Gastroesophageal sphincter (tissue), 4 donors: ENCODE data around the gene MT1B. TPM values are rescaled to one million over a fixed set of nuclear protein-coding genes. Genes with fewer than 3 reads are reported as not detected.
"Not testable (repeated sequence)": the region's sequence is repeated elsewhere in the genome, so short reads cannot be mapped to it uniquely, and the experiment has no call there.

Experiments used
- ATAC-seq: fragments of 150-250 bp; one replicate; pipeline ENCODE4 v1.9.1; 2016; ENCODE audit warnings: mild to moderate bottlenecking, moderate library complexity
- H3K27ac ChIP-seq, 4 donors: fragments of 200-600 bp; sonication (generic) in 3 of 4; 1 replicate in 3 of 4; 2 replicates in 1 of 4; pipeline ENCODE4 v1.5.1; 2016 to 2019
- H3K27me3 ChIP-seq: fragments of 200-600 bp; sonication (generic); one replicate; pipeline ENCODE4 v1.5.1; 2019
- H3K36me3 ChIP-seq, 2 donors: fragments of 200-600 bp; sonication (generic); one replicate each; pipeline ENCODE4 v1.5.1; 2019; ENCODE audit warnings: control low read depth in 1 of 2
- H3K4me1 ChIP-seq, 3 donors: fragments of 200-600 bp; sonication (generic); 1 replicate in 2 of 3; 2 replicates in 1 of 3; pipeline ENCODE4 v1.5.1; 2016 to 2019; ENCODE audit warnings: control low read depth in 2 of 3
- H3K4me3 ChIP-seq, 2 donors: fragments of 200-600 bp; sonication (generic); one replicate each; pipeline ENCODE4 v1.5.1; 2019; ENCODE audit warnings: mild to moderate bottlenecking in 1 of 2, moderate library complexity in 1 of 2
- H3K9me3 ChIP-seq, 3 donors: fragments of 200-600 bp; sonication (generic); one replicate each; pipeline ENCODE4 v1.5.1; 2017 to 2019; ENCODE audit warnings: control low read depth in 2 of 3
- CTCF ChIP-seq, 4 experiments: fragments of 200-600 bp in 2 of 4; fragments of 450-650 bp in 2 of 4; sonication (generic) in 1 of 4; IDR thresholded peaks; one replicate each; pipeline ENCODE4 v1.5.1; 2017 to 2019; ENCODE audit warnings: antibody characterized with exemption in 4 of 4, mild to moderate bottlenecking in 2 of 4, moderate library complexity in 2 of 4
- EP300 ChIP-seq: sonication (generic); formaldehyde crosslinking; IDR thresholded peaks from one replicate; pipeline ENCODE4 v1.6.1; 2017; ENCODE audit warnings: antibody characterized with exemption, mild to moderate bottlenecking
- POLR2A ChIP-seq, 2 donors: fragments of 450-650 bp; IDR thresholded peaks; one replicate each; pipeline ENCODE4 v1.6.1; 2017; ENCODE audit warnings: antibody characterized with exemption in 2 of 2, mild to moderate bottlenecking in 2 of 2, moderate library complexity in 1 of 2
- POLR2AphosphoS5 ChIP-seq: sonication (generic); formaldehyde crosslinking; IDR thresholded peaks from one replicate; pipeline ENCODE4 v1.6.1; 2017; ENCODE audit warnings: antibody characterized with exemption
- WGBS, 2 donors: methylation state at CpG; one replicate each; pipeline ENCODE4 v1.1.5; 2018; ENCODE audit warnings: low coverage in 1 of 2; 5-methylcytosine and 5-hydroxymethylcytosine counted together
- total RNA-seq, 4 donors: library from RNA; depleted of rRNA; stranded (reverse); fragments of >200 nt; gene quantifications; one replicate each; pipeline ENCODE4 v1.1.0, GENCODE V29; 2016

The MT1B gene
- total RNA-seq, 4 donors from 2014 or later: not detected

GRCh38 chr16:56617212-56618085 is 34.2 kb upstream of the MT1B start:
- no peaks in the 10 kb centered on the region for H3K36me3 ChIP-seq
- ATAC-seq: peak; percentile 91
- WGBS, 2 donors: 0 to 7% methylated on average over 2 to 12 of the region's 41 CpGs
- H3K4me1 ChIP-seq: peaks cover 0 to 28% (median 10%) of the 10 kb centered on the region in 3 donors
- peak; percentile 74 for TF ChIP-seq POLR2AphosphoS5
- no peak for TF ChIP-seq POLR2A (IDR thresholded peaks at IDR 0.05)
- peak in 3 of 4 experiments; percentile 14 to 28 (median 18) for TF ChIP-seq CTCF (IDR thresholded peaks at IDR 0.05)
- no peaks in the 10 kb centered on the region for H3K9me3 ChIP-seq
- H3K27me3 ChIP-seq: no peaks in the 10 kb centered on the region
- H3K27ac ChIP-seq: peak overlapping the region in 3 of 4 donors; percentile 66 to 67 (median 66)
- peak overlapping the region; percentile 11 to 49 for H3K4me3 ChIP-seq

- H3K27me3 ChIP-seq: no peaks in the 10 kb centered on the region
- peak overlapping the region in 2 of 4 donors; percentile 66 for H3K27ac ChIP-seq
- H3K9me3 ChIP-seq: no peaks in the 10 kb centered on the region
- peaks cover 0 to 28% (median 10%) of the 10 kb centered on the region in 3 donors for H3K4me1 ChIP-seq
- no peak for TF ChIP-seq EP300
- no peak for TF ChIP-seq CTCF (IDR thresholded peaks at IDR 0.05)
- TF ChIP-seq POLR2A (IDR thresholded peaks at IDR 0.05): no peak
- TF ChIP-seq POLR2AphosphoS5: no peak
- H3K36me3 ChIP-seq: no peaks in the 10 kb centered on the region
- no peak overlapping the region for H3K4me3 ChIP-seq
- 84% methylated on average over 5 of the region's 6 CpGs; no CpG with 5 or more reads in 1 of the 2 donors for WGBS, 2 donors
- ATAC-seq: no peak
Observed at GRCh38 chr16:56618138-56618537, 33.5 kb upstream of the MT1B start.

GRCh38 chr16:56620339-56620897 is 31.3 kb upstream of the MT1B start:
- TF ChIP-seq POLR2A (IDR thresholded peaks at IDR 0.05) (no peak), EP300 (no peak), CTCF (IDR thresholded peaks at IDR 0.05) (no peak), POLR2AphosphoS5 (no peak)
- H3K4me3 ChIP-seq: no peak overlapping the region
- no peak for ATAC-seq
- H3K27me3 ChIP-seq: no peaks in the 10 kb centered on the region
- WGBS, 2 donors: 95% methylated on average over 3 of the region's 8 CpGs; no CpG with 5 or more reads in 1 of the 2 donors
- H3K36me3 ChIP-seq: no peaks in the 10 kb centered on the region
- peaks cover 0 to 36% (median 13%) of the 10 kb centered on the region in 3 donors for H3K4me1 ChIP-seq
- H3K9me3 ChIP-seq: no peaks in the 10 kb centered on the region
- no peak overlapping the region for H3K27ac ChIP-seq

- not testable (repeated sequence) for H3K4me3 ChIP-seq, H3K27me3 ChIP-seq, H3K9me3 ChIP-seq, H3K36me3 ChIP-seq, ATAC-seq
- H3K4me1 ChIP-seq: peaks cover 0 to 49% (median 12%) of the 10 kb centered on the region in 3 donors
- peak overlapping the region in 2 of 4 donors; percentile 17 to 41 for H3K27ac ChIP-seq
- 38 to 69% methylated on average over 1 to 3 of the region's 4 CpGs for WGBS, 2 donors
Observed at GRCh38 chr16:56621665-56622445, 29.8 kb upstream of the MT1B start.

GRCh38 chr16:56623184-56623583 is 28.5 kb upstream of the MT1B start:
- peaks cover 0 to 42% (median 3%) of the 10 kb centered on the region in 3 donors for H3K4me1 ChIP-seq
- H3K27ac ChIP-seq, H3K4me3 ChIP-seq, ATAC-seq, H3K36me3 ChIP-seq, H3K27me3 ChIP-seq, H3K9me3 ChIP-seq: not testable (repeated sequence)
- WGBS, 2 donors: 89 to 94% methylated on average over 5 of the region's 5 CpGs
